ENCODE measurements around the gene MYOZ3.

The MYOZ3 gene

DNA sequence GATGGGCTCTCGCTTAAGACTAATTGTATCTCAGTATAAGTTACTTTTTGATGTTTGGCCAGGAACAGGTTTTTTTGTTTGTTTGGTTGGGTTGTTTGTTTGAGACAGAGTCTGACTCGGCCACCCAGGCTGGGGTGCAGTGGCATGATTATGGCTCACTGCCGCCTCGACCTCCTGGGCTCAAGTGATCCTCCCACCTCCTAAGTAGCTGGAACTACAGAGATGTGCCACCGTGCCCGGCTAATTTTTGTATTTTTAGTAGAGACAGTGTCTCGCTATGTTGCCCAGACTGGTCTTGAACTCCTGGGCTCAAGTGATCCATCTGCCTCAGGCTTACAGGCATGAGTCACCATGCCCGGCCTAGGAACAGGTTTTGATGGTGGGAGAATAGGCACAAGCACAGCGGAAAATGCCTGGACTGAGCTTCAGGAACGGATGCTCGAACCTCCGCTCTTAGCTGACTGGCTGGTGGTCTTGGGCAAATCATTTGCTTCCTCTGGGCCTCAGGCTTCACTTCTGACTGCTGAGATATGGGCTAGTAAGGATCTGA lies 32.0 kb upstream of the MYOZ3 start:
- Histone ChIP-seq H3K27me3 (ENCODE audit: control insufficient read depth in 1 of 2, insufficient read depth in 2 of 2, low read length in 2 of 2) (peaks cover 0 to 9% of the 10 kb centered on the region in 2 donors), H3K9me3 (ENCODE audit: low read length) (no peaks in the 10 kb centered on the region), H3K27ac (ENCODE audit: low read depth, low read length) (no peak overlapping the region), H3K4me3 (ENCODE audit: low read depth in 1 of 2, low read length in 2 of 2) (no peak overlapping the region), H3K9ac (ENCODE audit: low read length) (no peak overlapping the region), H3K4me1 (ENCODE audit: insufficient read depth, low read length) (peaks cover 31% of the 10 kb centered on the region), H3K36me3 (ENCODE audit: insufficient read depth, low read length) (no peaks in the 10 kb centered on the region)

- no peaks in the 10 kb centered on the region for H3K36me3 ChIP-seq (ENCODE audit: insufficient read depth, low read length)
- H3K4me1 ChIP-seq (ENCODE audit: insufficient read depth, low read length), result peaks cover 29% of the 10 kb centered on the region
- H3K27ac ChIP-seq (ENCODE audit: low read depth, low read length), result no peak overlapping the region
- no peaks in the 10 kb centered on the region for H3K9me3 ChIP-seq (ENCODE audit: low read length)
- no peak overlapping the region for H3K9ac ChIP-seq (ENCODE audit: low read length)
- no peak overlapping the region for H3K4me3 ChIP-seq (ENCODE audit: low read depth in 1 of 2, low read length in 2 of 2)
- peaks cover 0 to 6% of the 10 kb centered on the region in 2 donors for H3K27me3 ChIP-seq (ENCODE audit: control insufficient read depth in 1 of 2, insufficient read depth in 2 of 2, low read length in 2 of 2)
Measured at GRCh38 chr5:150630016-150630415, 31.0 kb upstream of the MYOZ3 start.

- Histone ChIP-seq H3K4me1 (ENCODE audit: insufficient read depth, low read length) (peaks cover 24% of the 10 kb centered on the region), H3K36me3 (ENCODE audit: insufficient read depth, low read length) (no peaks in the 10 kb centered on the region), H3K27me3 (ENCODE audit: control insufficient read depth in 1 of 2, insufficient read depth in 2 of 2, low read length in 2 of 2) (no peaks in the 10 kb centered on the region), H3K9ac (ENCODE audit: low read length) (no peak overlapping the region), H3K27ac (ENCODE audit: low read depth, low read length) (no peak overlapping the region), H3K9me3 (ENCODE audit: low read length) (no peaks in the 10 kb centered on the region), H3K4me3 (ENCODE audit: low read depth in 1 of 2, low read length in 2 of 2) (no peak overlapping the region)
Measured at GRCh38 chr5:150630461-150631325, 30.4 kb upstream of the MYOZ3 start.

GRCh38 chr5:150631326-150631701 lies 29.7 kb upstream of the MYOZ3 start:
- peaks cover 24% of the 10 kb centered on the region for H3K4me1 ChIP-seq (ENCODE audit: insufficient read depth, low read length)

GRCh38 chr5:150632305-150633160 lies 28.5 kb upstream of the MYOZ3 start:
- H3K36me3 ChIP-seq (ENCODE audit: insufficient read depth, low read length), result no peaks in the 10 kb centered on the region
- peaks cover 20% of the 10 kb centered on the region for H3K4me1 ChIP-seq (ENCODE audit: insufficient read depth, low read length)
- H3K9ac ChIP-seq (ENCODE audit: low read length), result no peak overlapping the region
- no peaks in the 10 kb centered on the region for H3K9me3 ChIP-seq (ENCODE audit: low read length)
- no peaks in the 10 kb centered on the region for H3K27me3 ChIP-seq (ENCODE audit: control insufficient read depth in 1 of 2, insufficient read depth in 2 of 2, low read length in 2 of 2)
- no peak overlapping the region for H3K4me3 ChIP-seq (ENCODE audit: low read depth in 1 of 2, low read length in 2 of 2)
- H3K27ac ChIP-seq (ENCODE audit: low read depth, low read length), result no peak overlapping the region

More at GRCh38 chr5:150631326-150631701, 29.7 kb upstream of the MYOZ3 start:
- Histone ChIP-seq H3K4me3 (ENCODE audit: low read depth in 1 of 2, low read length in 2 of 2) (no peak overlapping the region), H3K27me3 (ENCODE audit: control insufficient read depth in 1 of 2, insufficient read depth in 2 of 2, low read length in 2 of 2) (no peaks in the 10 kb centered on the region), H3K9ac (ENCODE audit: low read length) (no peak overlapping the region), H3K9me3 (ENCODE audit: low read length) (no peaks in the 10 kb centered on the region), H3K36me3 (ENCODE audit: insufficient read depth, low read length) (no peaks in the 10 kb centered on the region), H3K27ac (ENCODE audit: low read depth, low read length) (no peak overlapping the region)

DNA sequence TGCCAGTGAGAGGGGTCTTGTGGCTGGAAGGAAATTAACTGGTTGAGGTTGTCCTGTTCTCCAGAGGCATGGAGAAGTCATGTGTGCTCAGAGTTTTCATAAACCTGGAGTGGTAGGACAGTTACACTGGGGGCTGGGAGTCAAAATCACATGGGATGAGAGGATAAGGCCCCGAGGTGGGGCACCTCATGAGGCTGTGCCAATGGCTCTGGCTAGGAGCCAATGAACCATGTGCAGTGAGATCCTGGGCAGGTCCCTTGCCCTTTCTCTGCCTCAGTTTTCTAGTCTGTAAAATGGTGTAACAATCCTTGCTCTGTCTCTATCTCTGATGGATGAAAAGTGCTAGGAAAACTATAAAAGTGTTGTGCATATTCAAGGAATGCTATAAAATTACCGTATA lies 27.6 kb upstream of the MYOZ3 start:
- no peak overlapping the region for H3K27ac ChIP-seq (ENCODE audit: low read depth, low read length)
- no peak overlapping the region for H3K4me3 ChIP-seq (ENCODE audit: low read depth in 1 of 2, low read length in 2 of 2)
- no peaks in the 10 kb centered on the region for H3K27me3 ChIP-seq (ENCODE audit: control insufficient read depth in 1 of 2, insufficient read depth in 2 of 2, low read length in 2 of 2)
- no peaks in the 10 kb centered on the region for H3K36me3 ChIP-seq (ENCODE audit: insufficient read depth, low read length)
- no peak overlapping the region for H3K9ac ChIP-seq (ENCODE audit: low read length)
- no peaks in the 10 kb centered on the region for H3K9me3 ChIP-seq (ENCODE audit: low read length)
- peaks cover 22% of the 10 kb centered on the region for H3K4me1 ChIP-seq (ENCODE audit: insufficient read depth, low read length)

- Histone ChIP-seq H3K9ac (ENCODE audit: low read length) (no peak overlapping the region), H3K27me3 (ENCODE audit: control insufficient read depth in 1 of 2, insufficient read depth in 2 of 2, low read length in 2 of 2) (no peaks in the 10 kb centered on the region), H3K4me3 (ENCODE audit: low read depth in 1 of 2, low read length in 2 of 2) (no peak overlapping the region), H3K27ac (ENCODE audit: low read depth, low read length) (no peak overlapping the region), H3K4me1 (ENCODE audit: insufficient read depth, low read length) (peaks cover 47% of the 10 kb centered on the region), H3K9me3 (ENCODE audit: low read length) (no peaks in the 10 kb centered on the region), H3K36me3 (ENCODE audit: insufficient read depth, low read length) (no peaks in the 10 kb centered on the region)
Measured at GRCh38 chr5:150636391-150637244, 24.4 kb upstream of the MYOZ3 start.

GRCh38 chr5:150637245-150638052 lies 23.6 kb upstream of the MYOZ3 start:
- Histone ChIP-seq H3K27me3 (ENCODE audit: control insufficient read depth in 1 of 2, insufficient read depth in 2 of 2, low read length in 2 of 2) (no peaks in the 10 kb centered on the region), H3K9ac (ENCODE audit: low read length) (no peak overlapping the region), H3K9me3 (ENCODE audit: low read length) (no peaks in the 10 kb centered on the region), H3K4me3 (ENCODE audit: low read depth in 1 of 2, low read length in 2 of 2) (no peak overlapping the region), H3K27ac (ENCODE audit: low read depth, low read length) (no peak overlapping the region), H3K36me3 (ENCODE audit: insufficient read depth, low read length) (no peaks in the 10 kb centered on the region), H3K4me1 (ENCODE audit: insufficient read depth, low read length) (peaks cover 55% of the 10 kb centered on the region)

GRCh38 chr5:150638053-150638444 lies 23.0 kb upstream of the MYOZ3 start:
- H3K4me3 ChIP-seq (ENCODE audit: low read depth in 1 of 2, low read length in 2 of 2), result no peak overlapping the region
- peaks cover 61% of the 10 kb centered on the region for H3K4me1 ChIP-seq (ENCODE audit: insufficient read depth, low read length)
- H3K9me3 ChIP-seq (ENCODE audit: low read length), result no peaks in the 10 kb centered on the region
- H3K27ac ChIP-seq (ENCODE audit: low read depth, low read length), result no peak overlapping the region
- no peak overlapping the region for H3K9ac ChIP-seq (ENCODE audit: low read length)
- H3K27me3 ChIP-seq (ENCODE audit: control insufficient read depth in 1 of 2, insufficient read depth in 2 of 2, low read length in 2 of 2), result no peaks in the 10 kb centered on the region
- H3K36me3 ChIP-seq (ENCODE audit: insufficient read depth, low read length), result no peaks in the 10 kb centered on the region

GRCh38 chr5:150638488-150639376 lies 22.3 kb upstream of the MYOZ3 start:
- no peak overlapping the region for H3K9ac ChIP-seq (ENCODE audit: low read length)
- H3K27ac ChIP-seq (ENCODE audit: low read depth, low read length), result no peak overlapping the region
- no peaks in the 10 kb centered on the region for H3K36me3 ChIP-seq (ENCODE audit: insufficient read depth, low read length)
- no peaks in the 10 kb centered on the region for H3K27me3 ChIP-seq (ENCODE audit: control insufficient read depth in 1 of 2, insufficient read depth in 2 of 2, low read length in 2 of 2)
- H3K4me1 ChIP-seq (ENCODE audit: insufficient read depth, low read length), result peaks cover 66% of the 10 kb centered on the region
- no peaks in the 10 kb centered on the region for H3K9me3 ChIP-seq (ENCODE audit: low read length)
- H3K4me3 ChIP-seq (ENCODE audit: low read depth in 1 of 2, low read length in 2 of 2), result no peak overlapping the region

Measured in muscle layer of colon (tissue), 2 donors.